ENCODE data around the gene FEM1A.

DNA sequence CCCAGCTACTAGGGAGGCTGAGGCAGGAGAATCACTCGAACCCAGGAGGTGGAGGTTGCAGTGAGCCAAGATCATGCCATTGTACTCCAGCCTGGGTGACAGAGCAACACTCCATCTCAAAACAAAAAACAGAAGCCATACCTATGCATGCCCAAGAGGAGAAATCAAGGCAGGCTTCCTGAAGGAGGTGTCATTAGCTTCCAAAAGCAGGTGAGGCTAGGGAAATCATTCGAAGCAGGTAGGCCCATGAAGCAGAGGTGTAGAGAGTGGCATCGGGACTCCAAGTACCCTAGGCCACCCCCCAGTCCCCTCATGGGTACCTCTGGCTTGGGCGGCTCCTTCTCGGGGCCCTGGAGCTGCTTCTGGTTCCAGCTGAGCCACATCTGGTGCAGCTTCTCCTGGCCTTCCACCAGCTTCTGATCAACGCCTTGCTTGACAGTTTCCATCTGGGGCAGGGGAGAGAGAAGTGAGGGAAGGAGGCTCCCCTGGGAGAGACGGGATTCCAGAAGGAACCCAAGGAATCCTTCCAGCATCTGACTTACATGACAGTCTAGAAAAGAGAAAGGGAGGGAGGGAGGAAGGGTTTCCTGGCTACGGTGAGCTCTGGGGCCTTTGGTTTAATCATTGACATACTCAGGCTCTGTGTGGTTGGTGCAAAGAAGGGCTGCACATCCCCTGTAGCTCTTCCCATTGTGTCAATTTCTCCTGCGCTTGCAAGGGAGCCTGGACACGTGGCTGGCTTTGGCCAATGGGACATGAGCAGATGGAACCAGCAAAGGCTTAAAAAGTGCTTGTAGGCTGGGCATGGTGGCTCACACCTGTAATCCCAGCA, 53.0 kb downstream of the FEM1A start:
- TF ChIP-seq RFX5 (IDR thresholded peaks at IDR 0.05; ENCODE audit: low read length) (no peak), ZBTB33 (IDR thresholded peaks at IDR 0.05; ENCODE audit: borderline replicate concordance, low read depth) (no peak), GABPA (IDR thresholded peaks at IDR 0.05; ENCODE audit: low read depth) (no peak)
- TF ChIP-seq, protein P1, sequence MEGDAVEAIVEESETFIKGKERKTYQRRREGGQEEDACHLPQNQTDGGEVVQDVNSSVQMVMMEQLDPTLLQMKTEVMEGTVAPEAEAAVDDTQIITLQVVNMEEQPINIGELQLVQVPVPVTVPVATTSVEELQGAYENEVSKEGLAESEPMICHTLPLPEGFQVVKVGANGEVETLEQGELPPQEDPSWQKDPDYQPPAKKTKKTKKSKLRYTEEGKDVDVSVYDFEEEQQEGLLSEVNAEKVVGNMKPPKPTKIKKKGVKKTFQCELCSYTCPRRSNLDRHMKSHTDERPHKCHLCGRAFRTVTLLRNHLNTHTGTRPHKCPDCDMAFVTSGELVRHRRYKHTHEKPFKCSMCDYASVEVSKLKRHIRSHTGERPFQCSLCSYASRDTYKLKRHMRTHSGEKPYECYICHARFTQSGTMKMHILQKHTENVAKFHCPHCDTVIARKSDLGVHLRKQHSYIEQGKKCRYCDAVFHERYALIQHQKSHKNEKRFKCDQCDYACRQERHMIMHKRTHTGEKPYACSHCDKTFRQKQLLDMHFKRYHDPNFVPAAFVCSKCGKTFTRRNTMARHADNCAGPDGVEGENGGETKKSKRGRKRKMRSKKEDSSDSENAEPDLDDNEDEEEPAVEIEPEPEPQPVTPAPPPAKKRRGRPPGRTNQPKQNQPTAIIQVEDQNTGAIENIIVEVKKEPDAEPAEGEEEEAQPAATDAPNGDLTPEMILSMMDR (IDR thresholded peaks at IDR 0.05): no peak
- TF ChIP-seq, protein P2, sequence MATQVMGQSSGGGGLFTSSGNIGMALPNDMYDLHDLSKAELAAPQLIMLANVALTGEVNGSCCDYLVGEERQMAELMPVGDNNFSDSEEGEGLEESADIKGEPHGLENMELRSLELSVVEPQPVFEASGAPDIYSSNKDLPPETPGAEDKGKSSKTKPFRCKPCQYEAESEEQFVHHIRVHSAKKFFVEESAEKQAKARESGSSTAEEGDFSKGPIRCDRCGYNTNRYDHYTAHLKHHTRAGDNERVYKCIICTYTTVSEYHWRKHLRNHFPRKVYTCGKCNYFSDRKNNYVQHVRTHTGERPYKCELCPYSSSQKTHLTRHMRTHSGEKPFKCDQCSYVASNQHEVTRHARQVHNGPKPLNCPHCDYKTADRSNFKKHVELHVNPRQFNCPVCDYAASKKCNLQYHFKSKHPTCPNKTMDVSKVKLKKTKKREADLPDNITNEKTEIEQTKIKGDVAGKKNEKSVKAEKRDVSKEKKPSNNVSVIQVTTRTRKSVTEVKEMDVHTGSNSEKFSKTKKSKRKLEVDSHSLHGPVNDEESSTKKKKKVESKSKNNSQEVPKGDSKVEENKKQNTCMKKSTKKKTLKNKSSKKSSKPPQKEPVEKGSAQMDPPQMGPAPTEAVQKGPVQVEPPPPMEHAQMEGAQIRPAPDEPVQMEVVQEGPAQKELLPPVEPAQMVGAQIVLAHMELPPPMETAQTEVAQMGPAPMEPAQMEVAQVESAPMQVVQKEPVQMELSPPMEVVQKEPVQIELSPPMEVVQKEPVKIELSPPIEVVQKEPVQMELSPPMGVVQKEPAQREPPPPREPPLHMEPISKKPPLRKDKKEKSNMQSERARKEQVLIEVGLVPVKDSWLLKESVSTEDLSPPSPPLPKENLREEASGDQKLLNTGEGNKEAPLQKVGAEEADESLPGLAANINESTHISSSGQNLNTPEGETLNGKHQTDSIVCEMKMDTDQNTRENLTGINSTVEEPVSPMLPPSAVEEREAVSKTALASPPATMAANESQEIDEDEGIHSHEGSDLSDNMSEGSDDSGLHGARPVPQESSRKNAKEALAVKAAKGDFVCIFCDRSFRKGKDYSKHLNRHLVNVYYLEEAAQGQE (IDR thresholded peaks at IDR 0.05; ENCODE audit: low read depth, low read length): no peak

Data from SK-N-SH (cell line).